ENCODE data around the gene LRRC74A.

Gene LRRC74A

DNA sequence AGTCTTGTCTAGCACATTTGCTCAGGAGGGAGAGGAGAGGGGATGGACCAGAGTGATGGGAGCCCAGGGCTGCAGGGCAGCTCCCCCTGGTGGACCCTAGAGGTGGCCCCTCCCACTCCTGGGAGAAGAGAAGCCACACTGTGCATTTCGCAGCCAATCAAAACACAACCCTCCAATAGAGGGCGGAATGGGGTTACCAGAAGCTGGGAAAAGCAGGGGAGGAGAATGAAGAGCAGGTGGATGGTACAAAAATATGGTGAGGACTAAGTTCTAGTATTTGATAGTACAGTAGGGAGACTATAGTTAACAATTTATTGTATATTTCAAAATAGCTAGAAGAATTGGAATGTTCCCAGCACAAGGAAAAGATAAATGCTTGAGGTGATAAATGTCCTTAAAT, 41.3 kb upstream of the LRRC74A start:
- H3K4me3 ChIP-seq (ENCODE audit: low read depth, low read length), result no peak overlapping the region
- TF ChIP-seq, protein P1, sequence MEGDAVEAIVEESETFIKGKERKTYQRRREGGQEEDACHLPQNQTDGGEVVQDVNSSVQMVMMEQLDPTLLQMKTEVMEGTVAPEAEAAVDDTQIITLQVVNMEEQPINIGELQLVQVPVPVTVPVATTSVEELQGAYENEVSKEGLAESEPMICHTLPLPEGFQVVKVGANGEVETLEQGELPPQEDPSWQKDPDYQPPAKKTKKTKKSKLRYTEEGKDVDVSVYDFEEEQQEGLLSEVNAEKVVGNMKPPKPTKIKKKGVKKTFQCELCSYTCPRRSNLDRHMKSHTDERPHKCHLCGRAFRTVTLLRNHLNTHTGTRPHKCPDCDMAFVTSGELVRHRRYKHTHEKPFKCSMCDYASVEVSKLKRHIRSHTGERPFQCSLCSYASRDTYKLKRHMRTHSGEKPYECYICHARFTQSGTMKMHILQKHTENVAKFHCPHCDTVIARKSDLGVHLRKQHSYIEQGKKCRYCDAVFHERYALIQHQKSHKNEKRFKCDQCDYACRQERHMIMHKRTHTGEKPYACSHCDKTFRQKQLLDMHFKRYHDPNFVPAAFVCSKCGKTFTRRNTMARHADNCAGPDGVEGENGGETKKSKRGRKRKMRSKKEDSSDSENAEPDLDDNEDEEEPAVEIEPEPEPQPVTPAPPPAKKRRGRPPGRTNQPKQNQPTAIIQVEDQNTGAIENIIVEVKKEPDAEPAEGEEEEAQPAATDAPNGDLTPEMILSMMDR (IDR thresholded peaks at IDR 0.05; ENCODE audit: low read depth, low read length), result peak; percentile 89

DNA sequence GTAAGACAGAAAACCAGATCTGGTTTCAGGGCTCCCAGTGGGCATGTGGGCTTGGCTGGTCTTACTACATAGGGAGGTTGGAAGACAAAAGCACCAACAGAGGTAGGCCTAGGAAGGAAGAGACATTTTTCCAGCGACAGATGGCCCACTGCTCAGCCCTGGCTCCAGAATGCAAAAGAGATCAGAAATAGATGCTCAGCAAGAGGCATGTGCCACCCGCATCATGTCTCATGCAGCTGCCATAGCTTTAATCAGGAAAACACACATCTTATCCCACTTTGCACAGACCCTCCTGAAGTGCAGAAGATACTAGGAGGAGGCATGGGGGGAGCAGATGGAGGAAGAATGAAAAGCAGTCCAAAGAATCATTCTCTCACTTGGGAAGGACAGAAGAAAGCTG, 39.6 kb upstream of the LRRC74A start:
- TF ChIP-seq, protein P1 (IDR thresholded peaks at IDR 0.05; ENCODE audit: low read depth, low read length), result no peak
- no peak overlapping the region for H3K4me3 ChIP-seq (ENCODE audit: low read depth, low read length)

- TF ChIP-seq, protein P1 (IDR thresholded peaks at IDR 0.05; ENCODE audit: low read depth, low read length), result no peak
- no peak overlapping the region for H3K4me3 ChIP-seq (ENCODE audit: low read depth, low read length)
These were observed 33.8 kb upstream of the LRRC74A start for GRCh38 chr14:76792422-76792821.

DNA sequence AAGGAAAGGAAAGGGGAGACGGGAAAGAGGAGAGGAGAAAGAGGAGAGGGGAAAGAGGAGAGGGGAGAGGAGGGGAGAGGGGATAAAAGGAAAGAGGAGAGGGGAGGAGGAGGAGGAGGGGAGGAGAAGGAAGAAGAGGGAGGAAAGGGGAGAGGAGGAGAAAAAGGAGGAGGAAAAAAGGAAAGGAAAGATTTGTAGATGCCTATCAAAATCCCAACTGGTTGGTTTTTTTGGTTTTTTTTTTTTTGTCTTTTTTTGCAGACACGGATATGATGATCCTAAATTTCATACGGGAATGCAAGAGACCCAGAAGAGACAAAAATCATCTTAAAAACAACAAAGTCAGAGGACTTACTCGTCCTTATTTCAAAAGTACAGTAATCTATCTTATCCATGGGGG, 32.9 kb upstream of the LRRC74A start:
- no peak overlapping the region for H3K4me3 ChIP-seq (ENCODE audit: low read depth, low read length)
- TF ChIP-seq, protein P1 (IDR thresholded peaks at IDR 0.05; ENCODE audit: low read depth, low read length), result no peak

DNA sequence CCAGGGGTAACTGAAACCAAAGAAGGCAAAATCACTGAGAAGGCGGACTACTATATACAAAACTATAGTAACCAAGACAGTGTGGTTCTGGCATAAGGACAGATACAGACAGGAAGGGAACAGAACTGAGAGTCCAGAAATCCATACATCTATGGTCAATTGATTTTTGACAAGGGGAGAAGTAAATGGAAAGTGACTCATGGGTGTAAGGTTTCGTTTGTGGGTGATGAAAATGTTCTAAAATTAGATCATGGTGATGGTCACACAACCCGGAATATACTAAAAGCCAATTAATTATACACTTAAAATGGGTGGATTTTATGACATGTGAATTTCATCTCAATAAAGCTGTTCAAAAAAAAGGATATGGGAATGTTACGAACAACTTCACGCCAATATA, 32.3 kb upstream of the LRRC74A start:
- no peak overlapping the region for H3K4me3 ChIP-seq (ENCODE audit: low read depth, low read length)
- TF ChIP-seq, protein P1 (IDR thresholded peaks at IDR 0.05; ENCODE audit: low read depth, low read length), result no peak

DNA sequence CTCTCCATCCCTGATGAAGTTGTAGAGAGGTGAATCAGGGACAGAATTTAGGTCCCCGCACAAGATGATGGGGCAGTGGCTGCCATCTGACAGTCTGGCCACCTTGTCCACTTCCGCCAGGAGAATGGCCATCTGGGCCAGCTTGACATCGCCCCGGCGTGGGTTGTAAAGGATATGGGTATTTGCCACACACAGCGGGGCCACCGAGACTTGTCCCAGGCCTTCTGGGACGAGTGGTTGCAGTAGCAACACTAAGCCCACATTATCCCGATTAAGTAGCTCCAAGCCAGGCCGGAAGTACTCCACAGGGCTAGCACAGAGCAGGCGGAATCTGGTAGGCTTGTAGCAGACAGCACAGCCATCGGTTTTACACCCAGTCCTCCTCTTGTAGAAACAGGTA, 19.8 kb upstream of the LRRC74A start:
- TF ChIP-seq, protein P1 (IDR thresholded peaks at IDR 0.05; ENCODE audit: low read depth, low read length), result no peak
- no peak overlapping the region for H3K4me3 ChIP-seq (ENCODE audit: low read depth, low read length)

- no peak overlapping the region for H3K4me3 ChIP-seq (ENCODE audit: low read depth, low read length)
- TF ChIP-seq, protein P1 (IDR thresholded peaks at IDR 0.05; ENCODE audit: low read depth, low read length), result no peak
These were observed 18.2 kb upstream of the LRRC74A start for GRCh38 chr14:76808011-76808410.

All from WI38 (cell line).